ENCODE measurements around the gene VAT1L. TPM values are rescaled to one million over a fixed set of nuclear protein-coding genes. Genes with fewer than 3 reads are reported as not detected.

VAT1L gene
- total and polyA plus RNA-seq, 8 donors: 0.32 to 10.7 (median 1.3) TPM

DNA sequence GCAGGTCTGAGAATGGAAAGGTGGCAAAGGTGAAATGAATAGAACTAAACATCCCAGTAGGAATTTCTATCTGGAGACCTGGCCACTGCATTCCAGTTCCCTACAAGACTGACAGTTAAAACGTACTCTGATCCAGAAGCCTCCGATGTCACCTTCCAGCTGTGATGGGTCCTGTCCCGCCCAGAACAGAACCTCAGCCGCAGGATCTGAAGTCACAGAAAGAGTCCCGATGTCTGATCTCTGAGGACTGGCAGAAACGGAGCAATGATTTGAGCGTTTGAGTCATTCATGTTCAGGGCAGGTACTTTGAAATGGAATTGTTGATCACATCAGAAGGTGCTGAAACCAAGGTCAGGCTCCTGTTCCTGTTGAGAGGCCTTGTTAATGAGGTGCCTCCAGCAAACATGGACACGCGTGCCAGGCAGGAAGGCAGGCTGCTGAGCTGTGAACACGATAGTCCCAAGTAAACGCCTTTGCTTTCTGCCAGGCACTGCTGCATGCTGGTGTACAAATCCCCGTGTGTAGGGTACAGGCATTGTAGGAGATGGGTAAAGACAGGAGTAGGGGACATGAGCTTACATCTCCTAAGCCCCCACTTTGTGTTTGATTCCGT lies 61.4 kb downstream of the VAT1L start:
- H3K27me3 ChIP-seq: no peaks in the 10 kb centered on the region
- H3K27ac ChIP-seq: no peak overlapping the region
- 45 to 52% methylated on average over 13 of the region's 13 CpGs for WGBS, 2 donors
- H3K4me1 ChIP-seq: no peaks in the 10 kb centered on the region
- intact Hi-C loops (cut with DNase I): no loop called here
- FAIRE-seq (no peak), DNase-seq (no peak), ATAC-seq (peak in 2 of 4 donors; percentile 18 to 41)
- no peak overlapping the region for H3K4me3 ChIP-seq
- no peaks in the 10 kb centered on the region for H3K9me3 ChIP-seq
- no peaks in the 10 kb centered on the region for H3K36me3 ChIP-seq
- TF ChIP-seq, protein P1, sequence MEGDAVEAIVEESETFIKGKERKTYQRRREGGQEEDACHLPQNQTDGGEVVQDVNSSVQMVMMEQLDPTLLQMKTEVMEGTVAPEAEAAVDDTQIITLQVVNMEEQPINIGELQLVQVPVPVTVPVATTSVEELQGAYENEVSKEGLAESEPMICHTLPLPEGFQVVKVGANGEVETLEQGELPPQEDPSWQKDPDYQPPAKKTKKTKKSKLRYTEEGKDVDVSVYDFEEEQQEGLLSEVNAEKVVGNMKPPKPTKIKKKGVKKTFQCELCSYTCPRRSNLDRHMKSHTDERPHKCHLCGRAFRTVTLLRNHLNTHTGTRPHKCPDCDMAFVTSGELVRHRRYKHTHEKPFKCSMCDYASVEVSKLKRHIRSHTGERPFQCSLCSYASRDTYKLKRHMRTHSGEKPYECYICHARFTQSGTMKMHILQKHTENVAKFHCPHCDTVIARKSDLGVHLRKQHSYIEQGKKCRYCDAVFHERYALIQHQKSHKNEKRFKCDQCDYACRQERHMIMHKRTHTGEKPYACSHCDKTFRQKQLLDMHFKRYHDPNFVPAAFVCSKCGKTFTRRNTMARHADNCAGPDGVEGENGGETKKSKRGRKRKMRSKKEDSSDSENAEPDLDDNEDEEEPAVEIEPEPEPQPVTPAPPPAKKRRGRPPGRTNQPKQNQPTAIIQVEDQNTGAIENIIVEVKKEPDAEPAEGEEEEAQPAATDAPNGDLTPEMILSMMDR (IDR thresholded peaks at IDR 0.05): no peak

DNA sequence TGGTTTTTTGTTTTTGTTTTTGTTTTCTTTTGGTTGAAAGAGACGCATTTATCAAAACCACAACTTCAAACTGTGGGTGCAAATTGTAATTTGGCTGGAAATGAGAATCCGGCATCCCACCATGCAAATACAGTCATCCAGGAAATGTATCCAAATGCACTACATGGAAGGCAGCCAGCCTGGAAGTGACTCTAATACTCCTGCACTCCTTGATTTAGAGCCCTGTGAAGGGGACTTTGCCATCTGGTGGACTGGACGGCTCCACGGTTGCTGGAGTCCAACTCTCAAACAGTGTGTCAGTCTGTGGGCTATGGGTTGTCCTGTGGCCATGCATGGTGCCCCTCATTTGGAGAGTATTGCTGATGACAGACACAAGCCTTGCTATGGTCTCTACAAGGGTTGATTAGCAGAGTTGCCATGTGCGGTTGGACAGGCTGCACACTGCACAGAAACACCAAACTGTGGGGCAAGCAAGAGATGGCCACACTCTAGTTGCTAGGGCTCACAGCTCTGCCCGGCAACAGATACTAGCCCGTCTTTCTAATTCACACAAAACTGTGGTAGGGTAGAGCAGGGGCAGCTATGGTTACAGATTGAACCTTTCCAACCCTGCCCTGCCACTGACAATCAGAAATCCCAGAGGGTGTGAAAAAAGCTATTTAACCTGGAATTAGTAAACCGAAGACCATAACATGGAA lies 62.4 kb downstream of the VAT1L start:
- Histone ChIP-seq H3K4me3 (no peak overlapping the region), H3K4me1 (no peaks in the 10 kb centered on the region), H3K9me3 (no peaks in the 10 kb centered on the region), H3K36me3 (no peaks in the 10 kb centered on the region), H3K27ac (no peak overlapping the region), H3K27me3 (no peaks in the 10 kb centered on the region)
- ATAC-seq: peak in 1 of 4 donors; percentile 36
- FAIRE-seq: no peak
- WGBS, 2 donors: 82 to 86% methylated on average over 8 of the region's 8 CpGs
- DNase-seq: no peak
- TF ChIP-seq, protein P1 (IDR thresholded peaks at IDR 0.05): no peak
- intact Hi-C loops (cut with DNase I): no loop called here

DNA sequence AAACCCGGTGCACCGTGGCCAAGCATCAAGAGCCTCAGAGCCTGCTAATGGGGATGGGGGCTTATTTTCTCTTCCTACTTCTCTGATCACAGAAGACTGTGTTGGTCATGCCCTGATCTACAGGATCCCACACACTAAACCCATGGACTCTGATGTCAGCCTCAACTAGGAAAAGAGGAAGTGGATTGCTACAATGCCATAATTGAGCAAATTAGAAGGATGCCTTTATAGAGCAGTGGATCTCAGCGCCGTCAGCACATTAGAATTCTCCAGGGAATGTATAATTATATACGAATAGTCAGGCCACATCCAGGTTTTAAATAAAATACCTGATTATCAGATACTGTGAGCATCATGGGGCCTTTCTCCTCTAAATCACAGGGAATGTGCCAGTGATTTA lies 64.8 kb downstream of the VAT1L start:
- H3K27ac ChIP-seq: no peak overlapping the region
- intact Hi-C loops (cut with DNase I): no loop called here
- TF ChIP-seq, protein P1 (IDR thresholded peaks at IDR 0.05): no peak
- H3K4me1 ChIP-seq: no peaks in the 10 kb centered on the region
- DNase-seq (no peak), FAIRE-seq (no peak), ATAC-seq (no peak)
- H3K4me3 ChIP-seq: no peak overlapping the region
- 88 to 90% methylated on average over 5 of the region's 5 CpGs for WGBS, 2 donors
- H3K27me3 ChIP-seq: no peaks in the 10 kb centered on the region
- no peaks in the 10 kb centered on the region for H3K9me3 ChIP-seq
- H3K36me3 ChIP-seq: no peaks in the 10 kb centered on the region

DNA sequence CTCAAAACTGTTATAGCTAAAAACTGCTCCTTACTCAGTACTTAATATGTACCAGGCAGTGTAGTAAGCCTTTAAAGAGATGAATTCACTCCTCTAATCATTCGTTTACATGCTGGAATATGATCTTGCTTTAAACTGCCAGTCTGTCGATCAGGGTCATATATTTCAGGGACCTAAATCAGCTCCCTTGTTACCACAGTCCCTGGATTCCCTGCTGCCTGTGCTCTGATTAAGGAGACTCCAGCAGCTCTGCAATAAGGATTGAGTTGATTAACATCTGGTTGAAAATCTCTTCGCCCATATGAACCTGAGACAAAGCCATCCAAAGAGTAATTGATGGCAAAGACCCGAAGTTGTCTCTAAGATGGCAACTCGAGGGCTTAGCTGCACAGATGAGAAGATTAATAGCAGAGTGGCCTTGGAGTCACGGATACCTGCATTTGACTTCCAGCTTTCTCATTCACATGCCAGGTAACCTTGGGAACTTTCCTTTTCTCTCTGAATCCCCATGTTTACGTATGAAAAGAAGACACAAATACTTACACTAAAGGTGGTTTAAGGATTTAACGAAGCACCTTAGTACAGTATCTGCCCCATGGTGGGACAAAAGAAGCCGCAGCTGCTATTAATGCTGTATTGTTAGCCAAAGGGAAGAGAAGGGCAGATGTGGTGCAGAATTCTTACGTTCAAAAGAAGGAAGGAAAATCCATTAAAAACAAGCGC lies 68.2 kb downstream of the VAT1L start:
- 55 to 61% methylated on average over 11 of the region's 11 CpGs for WGBS, 2 donors
- H3K4me1 ChIP-seq: no peaks in the 10 kb centered on the region
- no peak overlapping the region for H3K27ac ChIP-seq
- H3K9me3 ChIP-seq: no peaks in the 10 kb centered on the region
- ATAC-seq: no peak
- DNase-seq: no peak
- H3K27me3 ChIP-seq: no peaks in the 10 kb centered on the region
- TF ChIP-seq, protein P1 (IDR thresholded peaks at IDR 0.05): no peak
- no peaks in the 10 kb centered on the region for H3K36me3 ChIP-seq
- no peak overlapping the region for H3K4me3 ChIP-seq
- intact Hi-C loops (cut with DNase I): no loop called here
- FAIRE-seq: no peak

Data from pancreas (tissue), 10 donors.